Posterior vena cava (tissue), 2 donors: ENCODE measurements around the gene C22orf39. TPM values are rescaled to one million over a fixed set of nuclear protein-coding genes. Genes with fewer than 3 reads are reported as not detected.
"Not testable (repeated sequence)": the region's sequence is repeated elsewhere in the genome, so short reads cannot be mapped to it uniquely, and the experiment has no call there.

ENCODE experiments used
- DNase-seq: peaks from one replicate; pipeline ENCODE4 v3.0.0-alpha.2; 2020; ENCODE audit warnings: low spot score
- intact Hi-C, 2 donors: fragments of 100-400 bp; cut with DNase I; formaldehyde crosslinking; loops; one replicate each; pipeline versions ENCODE4 v1.14.1 to v1.14.2; 2022 to 2023
- total RNA-seq, 2 donors: library from RNA; stranded (reverse); fragmentation: NEBNext Ultra II Directional; extraction: Animal tissue kit (Norgen Biotek cat#: 25700); gene quantifications; one replicate each; pipeline ENCODE4 v1.2.1, GENCODE V29; 2021
- donor health status: DM: yes; HTN: yes; CAD: no.
- donor health status: DM: yes; HTN: yes; CAD: no.

C22orf39 gene
- total RNA-seq, 2 donors from 2014 or later, result 32.5 to 34.6 TPM

GRCh38 chr22:19457828-19458428 lies 10.4 kb upstream of the C22orf39 start:
- DNase-seq, result no peak
- intact Hi-C loops, result loop anchor here in 1 of 2 donors (10.0 kb wide), 1 partner anchor 1097 kb away; no protein-coding TSS in a partner anchor

GRCh38 chr22:19456541-19456940 lies 9.0 kb upstream of the C22orf39 start:
- no peak for DNase-seq
- intact Hi-C loops, result loop anchor here in 1 of 2 donors (10.0 kb wide), 1 partner anchor 1098 kb away; no protein-coding TSS in a partner anchor

DNA sequence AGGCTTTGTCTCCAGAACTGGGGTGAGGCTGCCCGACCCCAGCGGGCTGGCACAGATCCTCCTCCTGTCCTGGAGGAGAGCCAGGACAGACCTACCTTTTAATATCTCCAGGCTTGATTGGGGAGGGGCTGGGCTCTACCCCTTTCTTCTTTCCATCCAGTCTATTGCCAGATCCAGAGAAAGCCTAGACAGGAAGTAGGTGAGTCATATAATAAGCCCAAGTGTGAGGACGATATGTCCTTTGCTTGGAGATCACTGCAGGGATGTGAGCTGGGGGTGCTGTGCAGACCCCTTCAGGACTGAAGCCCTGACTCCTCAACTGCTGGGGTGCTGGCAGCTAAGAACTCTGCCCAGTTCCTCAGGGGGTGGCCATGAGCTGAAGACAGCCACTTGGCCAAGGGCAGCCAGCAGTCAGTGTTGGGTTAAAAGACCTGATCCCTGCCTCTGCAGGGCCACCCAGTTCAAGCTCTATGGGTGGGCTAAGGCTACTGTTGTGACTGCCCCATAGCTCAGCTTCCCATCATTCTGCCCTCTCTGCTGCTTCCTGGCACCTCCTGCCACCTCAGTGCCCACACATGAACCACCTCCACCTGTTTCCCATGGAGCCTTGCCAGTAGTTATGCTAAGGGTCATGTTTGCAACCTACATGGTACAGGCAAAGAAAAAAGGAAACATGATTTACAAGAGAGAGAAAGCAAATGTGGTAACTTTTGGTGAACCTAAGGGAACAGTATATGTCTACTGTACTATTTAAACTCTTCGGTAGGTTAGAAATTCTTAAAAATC lies 8.3 kb upstream of the C22orf39 start:
- intact Hi-C loops, result loop anchor here in 1 of 2 donors (10.0 kb wide), 1 partner anchor 1099 kb away; no protein-coding TSS in a partner anchor
- no peak for DNase-seq

DNA sequence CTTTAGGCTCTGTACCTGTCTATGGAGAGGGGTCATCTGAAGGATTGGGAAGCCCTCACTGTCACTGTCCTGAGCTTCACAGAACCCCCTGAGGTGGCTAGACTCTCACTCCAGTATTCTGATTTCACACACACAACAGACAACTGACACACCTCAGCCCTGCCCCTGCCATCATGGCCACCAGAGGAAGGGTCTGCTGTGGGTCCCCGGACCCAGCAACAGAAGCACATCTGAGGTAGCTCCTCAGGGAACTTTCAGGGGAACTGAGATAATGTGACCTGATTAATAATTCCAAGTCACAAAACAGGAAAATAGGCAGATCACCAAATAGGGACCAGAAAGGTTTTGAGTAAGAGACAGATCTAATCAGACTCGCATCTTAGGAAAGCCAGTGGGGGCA lies 7.5 kb upstream of the C22orf39 start:
- intact Hi-C loops, result loop anchor here in 1 of 2 donors (10.0 kb wide), 1 partner anchor 1100 kb away; no protein-coding TSS in a partner anchor
- DNase-seq, result no peak

- DNase-seq, result no peak
- intact Hi-C loops, result loop anchor here (5.0 to 10.0 kb wide), 2 partner anchors 638 to 1101 kb away; no protein-coding TSS in a partner anchor
Measured at GRCh38 chr22:19454156-19454555, 6.6 kb upstream of the C22orf39 start.

DNA sequence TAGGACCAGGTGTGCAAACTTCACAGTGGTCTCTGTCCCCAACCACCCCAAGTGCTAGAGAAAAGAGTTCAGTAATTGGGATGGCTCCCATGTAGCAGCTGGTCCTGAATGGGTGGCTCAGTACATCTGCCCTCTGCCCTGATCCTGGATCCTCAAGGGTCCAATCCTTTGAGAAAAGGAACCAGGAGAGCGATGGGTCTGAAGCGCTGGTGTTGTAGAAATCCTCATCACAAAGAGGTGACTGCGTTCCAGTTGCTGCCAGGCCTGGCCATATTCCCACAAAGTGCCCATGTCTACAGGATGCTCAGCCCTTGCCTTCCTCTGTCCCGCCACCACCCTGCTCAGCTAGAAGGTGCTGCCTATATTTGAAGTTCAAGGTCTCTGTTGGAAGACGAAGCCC lies 6.2 kb upstream of the C22orf39 start:
- intact Hi-C loops, result loop anchor here (5.0 to 10.0 kb wide), 2 partner anchors 639 to 1101 kb away; no protein-coding TSS in a partner anchor
- no peak for DNase-seq

GRCh38 chr22:19451570-19451969 lies 4.1 kb upstream of the C22orf39 start:
- no peak for DNase-seq
- intact Hi-C loops, result loop anchor here (5.0 to 10.0 kb wide), 2 partner anchors 641 to 1103 kb away; no protein-coding TSS in a partner anchor

- DNase-seq, result no peak
- intact Hi-C loops, result loop anchor here (5.0 to 10.0 kb wide), 2 partner anchors 642 to 1104 kb away; no protein-coding TSS in a partner anchor
Measured at GRCh38 chr22:19450363-19451175, 3.1 kb upstream of the C22orf39 start.

GRCh38 chr22:19449422-19449767 lies 1.9 kb upstream of the C22orf39 start:
- intact Hi-C loops, result no loop called here
- DNase-seq, result no peak

DNA sequence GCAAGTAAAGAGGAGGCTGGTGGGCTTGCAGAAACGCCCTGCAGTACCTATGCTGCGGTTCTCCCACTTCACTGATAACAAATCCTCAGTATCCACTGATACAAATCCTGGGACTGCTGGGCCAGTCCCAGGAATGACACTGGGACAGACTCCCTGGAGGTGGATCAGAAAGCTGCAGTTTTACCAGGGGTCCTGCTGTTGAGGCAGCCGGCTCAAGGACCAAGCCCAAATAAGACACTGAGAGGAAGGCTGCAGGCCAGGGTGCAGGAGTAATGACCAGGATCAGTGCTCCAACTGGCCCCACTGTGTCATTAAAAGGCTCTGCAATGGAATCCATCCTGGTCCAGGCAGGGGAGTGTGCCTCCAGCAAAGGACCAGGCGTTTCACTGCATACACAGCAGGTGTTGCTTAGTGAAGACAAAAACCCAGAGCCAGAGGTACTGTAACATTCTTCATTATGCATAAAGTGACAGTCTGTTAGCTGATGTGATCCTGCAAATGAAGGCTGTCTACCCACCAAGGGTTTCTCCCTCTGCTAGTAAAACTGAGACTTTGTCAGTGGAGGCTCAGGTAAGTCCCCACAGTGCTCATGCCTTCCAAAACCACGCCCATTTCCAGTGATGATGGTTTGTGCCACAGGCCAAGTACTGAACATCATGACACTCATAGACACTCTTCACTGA lies 1.4 kb upstream of the C22orf39 start:
- intact Hi-C loops, result no loop called here
- DNase-seq, result no peak

- DNase-seq, result no peak
- intact Hi-C loops, result no loop called here
Measured at GRCh38 chr22:19448076-19448607, 631 bp upstream of the C22orf39 start.

DNA sequence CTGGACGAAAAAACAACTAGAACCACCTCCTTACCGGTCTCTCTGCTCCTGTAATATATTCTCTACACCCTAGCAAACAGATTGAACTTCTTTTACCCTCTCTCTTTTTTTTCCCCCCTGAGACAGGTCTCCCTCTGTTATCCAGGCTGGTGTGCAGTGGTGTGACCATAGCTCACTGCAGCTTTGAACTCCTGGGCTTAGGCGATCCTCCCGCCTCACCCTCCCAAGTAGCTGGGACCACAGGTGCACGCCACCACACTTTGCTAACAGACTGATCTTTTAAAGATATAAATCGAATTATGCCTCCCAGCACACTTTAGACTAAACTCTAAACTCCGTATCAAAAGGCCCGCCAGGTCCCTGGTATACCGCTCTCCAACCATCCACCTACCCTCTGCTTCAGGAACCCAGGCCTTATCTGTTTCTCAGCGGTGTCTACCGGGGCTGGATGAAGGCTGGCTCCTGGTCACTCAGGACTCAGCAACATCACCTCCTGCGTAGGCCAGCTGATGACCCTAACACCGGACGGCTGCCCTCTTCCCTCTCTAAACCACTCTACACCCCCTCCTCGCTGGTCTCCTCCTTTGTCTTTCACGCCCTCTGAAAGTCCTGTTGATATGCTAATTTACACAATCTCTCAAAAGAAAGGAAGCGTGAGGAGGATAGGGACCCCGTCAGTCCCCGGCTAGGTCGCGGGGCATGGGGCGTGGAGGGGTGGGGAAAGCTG lies 745 bp downstream of the C22orf39 start:
- no peak for DNase-seq
- intact Hi-C loops, result no loop called here

DNA sequence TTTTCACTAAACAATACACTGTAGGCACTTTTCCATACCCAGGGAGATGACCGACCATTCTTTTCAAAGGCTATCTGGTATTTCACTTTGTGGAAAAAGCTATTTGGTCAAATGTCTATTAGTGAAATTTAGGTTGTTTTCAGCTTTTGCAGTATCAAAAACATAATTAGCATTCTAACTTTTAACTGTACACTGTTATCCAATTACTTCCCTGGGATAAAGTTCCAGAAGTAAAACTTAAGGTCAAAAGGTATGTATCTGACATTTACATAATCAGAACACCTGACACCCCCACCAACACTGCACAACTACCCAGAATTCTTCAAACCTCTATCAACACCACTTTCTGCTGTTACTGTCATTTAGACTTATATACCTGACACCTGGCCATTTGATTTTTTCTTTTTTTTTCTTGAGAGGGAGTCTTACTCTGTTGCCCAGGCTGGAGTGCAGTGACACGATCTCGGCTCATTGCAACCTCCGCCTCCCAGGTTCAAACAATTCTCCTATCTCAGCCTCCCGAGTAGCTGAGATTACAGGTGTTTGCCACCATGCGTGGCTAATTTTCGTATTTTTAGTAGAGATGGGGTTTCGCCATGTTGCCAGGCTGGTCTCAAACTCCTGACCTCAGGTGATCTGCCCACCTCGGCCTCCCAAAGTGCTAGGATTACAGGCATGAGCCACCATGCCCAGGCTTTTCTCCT lies 2.1 kb downstream of the C22orf39 start:
- DNase-seq, intact Hi-C loops: not testable (repeated sequence)

GRCh38 chr22:19443544-19444211 lies 3.8 kb downstream of the C22orf39 start:
- no peak for DNase-seq
- intact Hi-C loops, result no loop called here

GRCh38 chr22:19442166-19442565 lies 5.3 kb downstream of the C22orf39 start:
- DNase-seq, result no peak
- intact Hi-C loops, result no loop called here

GRCh38 chr22:19440411-19441195 lies 6.9 kb downstream of the C22orf39 start:
- DNase-seq, result no peak
- intact Hi-C loops, result no loop called here
